CD8-positive, alpha-beta memory T cell (primary cell): Measurements from ENCODE around the gene SORCS3. TPM values are rescaled to one million over a fixed set of nuclear protein-coding genes. Genes with fewer than 3 reads are reported as not detected.

ENCODE experiments used
- CTCF ChIA-PET: fragments of 350-600 bp; sonication (Branson Sonifier 250); formaldehyde crosslinking; loops from one replicate; lab custom pipeline; 2021; ENCODE audit warnings: antibody characterized with exemption; lab: Charles Lee
- POLR2A ChIA-PET: fragments of 350-600 bp; sonication (Branson Sonifier 250); formaldehyde crosslinking; loops from one replicate; lab custom pipeline; 2021; ENCODE audit warnings: antibody characterized with exemption; lab: Charles Lee
- DNase-seq, 5 donors: peaks; one replicate each; pipeline versions ENCODE4 v3.0.0 to v3.0.0-alpha.2; 2020 to 2022; ENCODE audit warnings: mixed read lengths in 1 of 5
- H3K27ac ChIP-seq: one replicate; pipeline ENCODE4 v1.7.0; 2013; ENCODE audit warnings: low read depth, mild to moderate bottlenecking, low read length, moderate library complexity
- H3K27me3 ChIP-seq: 2 replicates; pipeline ENCODE4 v1.7.0; 2013; ENCODE audit warnings: low read length, mild to moderate bottlenecking; ENCODE audit not compliant: insufficient read depth, poor library complexity, severe bottlenecking
- H3K36me3 ChIP-seq: 2 replicates; pipeline ENCODE4 v1.7.0; 2013; ENCODE audit warnings: mild to moderate bottlenecking, low read length, moderate library complexity; ENCODE audit not compliant: insufficient read depth
- H3K4me1 ChIP-seq: 2 replicates; pipeline ENCODE4 v1.7.0; 2013; ENCODE audit warnings: mild to moderate bottlenecking, low read length, moderate library complexity; ENCODE audit not compliant: insufficient read depth
- H3K4me3 ChIP-seq: 2 replicates; pipeline ENCODE4 v1.7.0; 2013; ENCODE audit warnings: mild to moderate bottlenecking, low read length
- H3K9me3 ChIP-seq: 2 replicates; pipeline ENCODE4 v1.7.0; 2013; ENCODE audit warnings: mild to moderate bottlenecking, low read length
- H3K27ac Mint-ChIP-seq, 8 donors: one replicate each; pipeline ENCODE4 v1.8.0; 2020 to 2021; ENCODE audit warnings: mixed read lengths in 8 of 8, mild to moderate bottlenecking in 6 of 8, inconsistent platforms in 3 of 8, moderate library complexity in 3 of 8
- H3K27me3 Mint-ChIP-seq, 2 donors: one replicate each; pipeline ENCODE4 v1.8.0; 2020 to 2021; ENCODE audit warnings: mixed read lengths in 2 of 2, mild to moderate bottlenecking in 1 of 2, moderate library complexity in 1 of 2
- H3K36me3 Mint-ChIP-seq, 3 donors: one replicate each; pipeline ENCODE4 v1.8.0; 2020 to 2021; ENCODE audit warnings: mixed read lengths in 3 of 3, inconsistent platforms in 1 of 3, mild to moderate bottlenecking in 1 of 3
- H3K4me1 Mint-ChIP-seq, 3 donors: one replicate each; pipeline ENCODE4 v1.8.0; 2020 to 2021; ENCODE audit warnings: mixed read lengths in 3 of 3, inconsistent platforms in 1 of 3, mild to moderate bottlenecking in 1 of 3
- H3K4me3 Mint-ChIP-seq, 7 donors: one replicate each; pipeline ENCODE4 v1.8.0; 2020 to 2021; ENCODE audit warnings: mixed read lengths in 7 of 7, mild to moderate bottlenecking in 6 of 7, moderate library complexity in 4 of 7, inconsistent platforms in 2 of 7
- H3K9me3 Mint-ChIP-seq, 5 donors: one replicate each; pipeline ENCODE4 v1.8.0; 2020 to 2022; ENCODE audit warnings: mixed read lengths in 5 of 5, mild to moderate bottlenecking in 3 of 5, moderate library complexity in 2 of 5, inconsistent platforms in 1 of 5
- polyA plus RNA-seq: library from polyadenylated mRNA; unstranded; fragments of 300-500 nt; fragmentation: Illumina TruSeq; gene quantifications from one replicate; pipeline ENCODE4 v1.2.3, GENCODE V29; 2021
- total RNA-seq, 2 experiments: library from RNA; stranded (reverse); gene quantifications; one replicate each; pipeline ENCODE4 v1.2.3, GENCODE V29; 2021

SORCS3 gene
- total and polyA plus RNA-seq, 3 experiments from 2014 or later: not detected

DNA sequence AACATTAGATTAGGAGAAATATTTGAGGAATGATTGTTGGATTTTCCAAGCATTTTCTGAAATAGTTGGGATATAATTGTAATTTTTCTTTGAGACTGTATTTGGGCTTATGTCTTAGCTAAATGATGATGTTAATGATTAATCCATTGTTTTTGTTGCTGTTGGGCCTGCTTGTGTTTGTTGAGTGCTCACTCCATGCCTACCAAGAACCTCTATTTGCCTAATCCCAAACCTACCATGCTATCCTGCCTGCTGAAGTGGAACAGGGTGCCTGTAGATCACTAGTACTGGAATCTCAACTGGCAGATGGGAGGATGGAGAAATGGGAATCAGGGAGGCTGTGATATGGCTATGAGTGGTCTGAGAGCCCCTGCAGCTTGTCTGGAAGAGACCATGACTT is 565.5 kb downstream of the SORCS3 start:
- Mint-ChIP-seq H3K4me1 (no peaks in the 10 kb centered on the region), H3K27ac (no peak overlapping the region), H3K9me3 (peaks cover 2 to 19% (median 4%) of the 10 kb centered on the region in 5 donors), H3K27me3 (no peaks in the 10 kb centered on the region), H3K36me3 (no peaks in the 10 kb centered on the region), H3K4me3 (no peak overlapping the region)
- Histone ChIP-seq H3K36me3 (no peaks in the 10 kb centered on the region), H3K4me3 (no peak overlapping the region), H3K9me3 (no peaks in the 10 kb centered on the region), H3K4me1 (no peaks in the 10 kb centered on the region), H3K27me3 (no peaks in the 10 kb centered on the region), H3K27ac (no peak overlapping the region)
- POLR2A ChIA-PET: no interaction called here
- CTCF ChIA-PET: no interaction called here
- DNase-seq: no peak

DNA sequence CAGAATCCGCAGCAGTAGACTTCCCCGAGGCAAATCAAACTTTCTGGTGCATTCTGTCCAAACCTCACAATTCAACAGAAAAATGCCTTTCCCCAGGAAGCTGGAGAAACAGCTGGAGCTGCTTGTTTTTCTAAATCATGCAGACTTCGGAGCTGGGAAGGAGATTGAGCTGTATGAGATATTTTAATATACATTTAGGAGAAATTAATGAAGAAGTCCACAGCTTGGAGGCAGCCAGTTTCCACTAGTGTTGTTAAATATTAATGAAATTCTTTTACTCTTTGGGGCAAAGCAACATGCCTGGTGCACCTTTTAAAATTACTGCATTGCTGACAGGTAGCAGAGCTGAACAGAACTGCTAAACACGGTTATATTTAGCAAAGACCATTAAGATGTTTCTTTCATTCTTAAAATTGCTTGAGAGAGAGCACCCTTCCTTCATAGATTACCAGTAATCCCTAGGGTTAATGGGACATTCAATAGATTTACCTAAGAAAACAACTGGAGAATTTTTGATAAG is 566.4 kb downstream of the SORCS3 start:
- ChIA-PET CTCF (no interaction called here), POLR2A (no interaction called here)
- Mint-ChIP-seq H3K9me3 (peaks cover 0 to 18% (median 2%) of the 10 kb centered on the region in 5 donors), H3K4me3 (no peak overlapping the region), H3K27ac (no peak overlapping the region), H3K27me3 (no peaks in the 10 kb centered on the region), H3K36me3 (no peaks in the 10 kb centered on the region), H3K4me1 (no peaks in the 10 kb centered on the region)
- Histone ChIP-seq H3K4me3 (no peak overlapping the region), H3K27me3 (no peaks in the 10 kb centered on the region), H3K9me3 (no peaks in the 10 kb centered on the region), H3K27ac (no peak overlapping the region), H3K4me1 (no peaks in the 10 kb centered on the region), H3K36me3 (no peaks in the 10 kb centered on the region)
- DNase-seq: no peak

DNA sequence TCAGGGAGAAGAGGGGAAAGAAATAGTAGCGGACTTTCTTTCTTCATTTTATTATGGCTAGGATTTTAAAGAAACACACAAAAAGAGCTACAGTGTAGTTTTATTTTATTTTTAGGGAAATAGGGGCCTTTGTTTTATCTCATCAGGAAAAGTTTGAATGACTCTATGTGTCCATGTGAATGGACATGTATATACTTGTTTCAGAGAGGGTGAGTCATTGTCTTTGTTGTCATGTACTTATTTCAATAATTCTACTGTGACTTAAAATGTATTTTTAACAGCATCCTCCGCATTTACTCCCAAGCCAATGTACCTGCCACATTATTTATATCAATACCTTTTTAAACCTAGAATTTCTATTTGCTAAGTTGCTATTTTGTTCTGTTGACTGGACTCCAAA is 569.5 kb downstream of the SORCS3 start:
- H3K9me3 Mint-ChIP-seq: peaks cover 0 to 22% (median 4%) of the 10 kb centered on the region in 5 donors
- no peaks in the 10 kb centered on the region for H3K9me3 ChIP-seq
- H3K27me3 Mint-ChIP-seq: no peaks in the 10 kb centered on the region
- H3K27me3 ChIP-seq: no peaks in the 10 kb centered on the region
- H3K4me3 ChIP-seq: no peak overlapping the region
- H3K36me3 ChIP-seq: no peaks in the 10 kb centered on the region
- H3K27ac ChIP-seq: no peak overlapping the region
- no peaks in the 10 kb centered on the region for H3K4me1 Mint-ChIP-seq
- ChIA-PET CTCF (no interaction called here), POLR2A (no interaction called here)
- no peak overlapping the region for H3K27ac Mint-ChIP-seq
- no peaks in the 10 kb centered on the region for H3K4me1 ChIP-seq
- no peaks in the 10 kb centered on the region for H3K36me3 Mint-ChIP-seq
- no peak for DNase-seq
- no peak overlapping the region for H3K4me3 Mint-ChIP-seq

DNA sequence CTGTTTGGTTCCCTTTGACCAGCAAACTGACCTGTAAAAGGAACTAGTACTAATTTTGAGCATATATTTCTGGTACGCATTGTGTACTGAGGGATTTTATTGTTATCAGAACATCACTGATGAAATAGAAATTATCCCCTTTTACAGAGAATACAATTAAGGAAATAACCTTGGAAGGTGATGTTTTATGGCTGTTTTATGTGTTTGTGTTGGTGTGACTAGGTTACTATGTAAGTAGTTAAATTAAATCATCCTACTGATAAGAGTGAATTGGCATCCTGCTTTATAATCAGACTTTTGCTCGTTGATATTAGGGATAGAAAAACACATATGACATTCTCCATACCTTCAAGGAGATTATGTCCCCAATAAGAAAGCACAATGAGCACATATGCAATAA is 596.6 kb downstream of the SORCS3 start:
- Mint-ChIP-seq H3K4me3 (no peak overlapping the region), H3K36me3 (no peaks in the 10 kb centered on the region), H3K27me3 (peaks cover 0 to 2% of the 10 kb centered on the region in 2 donors), H3K9me3 (peaks cover 4 to 23% (median 14%) of the 10 kb centered on the region in 5 donors), H3K27ac (no peak overlapping the region), H3K4me1 (no peaks in the 10 kb centered on the region)
- Histone ChIP-seq H3K4me1 (no peaks in the 10 kb centered on the region), H3K4me3 (no peak overlapping the region), H3K36me3 (no peaks in the 10 kb centered on the region), H3K27me3 (no peaks in the 10 kb centered on the region), H3K9me3 (no peaks in the 10 kb centered on the region), H3K27ac (no peak overlapping the region)
- no peak for DNase-seq
- POLR2A ChIA-PET: no interaction called here
- CTCF ChIA-PET: no interaction called here

DNA sequence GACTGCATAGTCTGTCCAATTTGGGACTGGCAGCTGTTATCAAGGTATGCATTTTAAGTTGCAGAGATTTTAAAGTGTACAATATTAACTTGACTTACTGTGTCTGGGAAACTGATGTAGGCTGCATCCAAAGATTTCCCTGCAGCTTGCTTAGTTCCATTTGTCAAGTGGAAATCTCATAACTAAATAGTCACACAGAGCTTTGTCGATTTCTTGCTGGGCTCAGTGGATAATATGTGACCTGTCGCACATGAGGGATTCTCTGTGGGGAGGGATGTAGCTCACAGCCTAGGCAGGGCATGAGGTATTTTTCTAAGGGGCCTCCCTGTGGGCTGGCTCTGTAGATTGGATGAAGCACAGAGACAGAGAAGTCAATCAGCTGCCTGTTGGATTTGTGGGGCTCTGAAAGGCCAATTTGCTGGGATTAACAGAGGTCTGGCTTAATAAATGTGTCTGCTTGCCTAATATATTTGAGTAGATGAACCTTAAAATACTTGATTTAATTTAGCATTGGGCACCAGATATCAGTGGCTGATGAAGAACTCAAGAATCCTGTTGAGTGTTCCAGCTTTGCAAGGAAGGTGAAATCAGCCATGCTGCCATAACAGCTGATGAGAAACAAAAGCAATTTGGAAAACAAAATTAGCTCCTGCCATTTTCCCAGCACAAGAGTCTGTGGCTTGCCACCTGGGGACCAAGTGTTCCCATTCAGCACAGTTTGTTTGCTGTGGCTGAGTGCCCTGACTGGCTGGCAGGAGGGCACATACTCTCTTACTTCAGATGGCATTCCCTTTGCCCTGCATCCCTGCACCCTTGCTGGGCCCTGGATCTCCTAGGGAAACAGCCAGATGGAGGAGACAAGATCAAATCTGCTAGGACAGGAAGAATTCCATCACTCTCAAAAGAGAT is 598.5 kb downstream of the SORCS3 start:
- Mint-ChIP-seq H3K4me1 (no peaks in the 10 kb centered on the region), H3K4me3 (no peak overlapping the region), H3K27me3 (peaks cover 0 to 2% of the 10 kb centered on the region in 2 donors), H3K27ac (no peak overlapping the region), H3K9me3 (peaks cover 2 to 15% (median 6%) of the 10 kb centered on the region in 5 donors), H3K36me3 (no peaks in the 10 kb centered on the region)
- Histone ChIP-seq H3K27ac (no peak overlapping the region), H3K4me1 (no peaks in the 10 kb centered on the region), H3K27me3 (no peaks in the 10 kb centered on the region), H3K36me3 (no peaks in the 10 kb centered on the region), H3K9me3 (no peaks in the 10 kb centered on the region), H3K4me3 (no peak overlapping the region)
- ChIA-PET POLR2A (no interaction called here), CTCF (no interaction called here)
- no peak for DNase-seq

- no peaks in the 10 kb centered on the region for H3K36me3 ChIP-seq
- no peak overlapping the region for H3K4me3 ChIP-seq
- Mint-ChIP-seq H3K36me3 (no peaks in the 10 kb centered on the region), H3K27me3 (peaks cover 0 to 2% of the 10 kb centered on the region in 2 donors), H3K9me3 (peaks cover 0 to 8% (median 0%) of the 10 kb centered on the region in 5 donors), H3K4me1 (no peaks in the 10 kb centered on the region), H3K4me3 (no peak overlapping the region), H3K27ac (no peak overlapping the region)
- no peak for DNase-seq
- no peaks in the 10 kb centered on the region for H3K27me3 ChIP-seq
- ChIA-PET CTCF (no interaction called here), POLR2A (no interaction called here)
- no peaks in the 10 kb centered on the region for H3K9me3 ChIP-seq
- H3K27ac ChIP-seq: no peak overlapping the region
- no peaks in the 10 kb centered on the region for H3K4me1 ChIP-seq
Measured at GRCh38 chr10:105241254-105241653, 600.2 kb downstream of the SORCS3 start.

GRCh38 chr10:105243381-105243780 is 602.3 kb downstream of the SORCS3 start:
- H3K27me3 ChIP-seq: no peaks in the 10 kb centered on the region
- ChIA-PET CTCF (interaction anchor here (0.7 kb wide), 1 partner anchor 952 kb away, joined by 3 read pairs; no protein-coding TSS in a partner anchor), POLR2A (no interaction called here)
- no peak for DNase-seq
- no peaks in the 10 kb centered on the region for H3K4me1 ChIP-seq
- Mint-ChIP-seq H3K4me1 (no peaks in the 10 kb centered on the region), H3K27me3 (peaks cover 0 to 2% of the 10 kb centered on the region in 2 donors), H3K36me3 (no peaks in the 10 kb centered on the region), H3K9me3 (peaks cover 0 to 16% (median 6%) of the 10 kb centered on the region in 5 donors), H3K27ac (no peak overlapping the region), H3K4me3 (no peak overlapping the region)
- H3K36me3 ChIP-seq: no peaks in the 10 kb centered on the region
- H3K4me3 ChIP-seq: no peak overlapping the region
- H3K9me3 ChIP-seq: no peaks in the 10 kb centered on the region
- no peak overlapping the region for H3K27ac ChIP-seq

DNA sequence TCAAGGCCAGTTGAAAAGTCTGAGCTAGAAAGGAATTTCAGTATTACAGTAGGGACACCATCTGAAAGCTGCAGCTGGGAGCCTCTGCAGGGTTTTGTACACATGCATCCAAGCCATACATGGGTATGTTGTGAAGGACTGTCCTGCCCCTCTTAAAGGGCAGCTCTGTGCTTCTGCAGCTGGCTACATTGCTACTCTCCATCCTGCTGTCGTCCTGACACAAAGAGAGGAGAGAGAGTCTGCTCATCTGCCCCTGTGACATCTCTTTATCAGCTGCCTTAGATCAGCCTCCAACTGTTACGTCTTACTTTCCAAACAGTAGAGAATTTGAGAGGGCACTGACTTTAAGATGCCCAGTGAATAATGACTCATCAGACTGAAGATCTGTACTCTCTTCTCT is 602.7 kb downstream of the SORCS3 start:
- no peak overlapping the region for H3K4me3 Mint-ChIP-seq
- peaks cover 0 to 16% (median 6%) of the 10 kb centered on the region in 5 donors for H3K9me3 Mint-ChIP-seq
- Histone ChIP-seq H3K4me1 (no peaks in the 10 kb centered on the region), H3K27ac (no peak overlapping the region), H3K36me3 (no peaks in the 10 kb centered on the region), H3K4me3 (no peak overlapping the region), H3K9me3 (no peaks in the 10 kb centered on the region), H3K27me3 (no peaks in the 10 kb centered on the region)
- ChIA-PET CTCF (interaction anchor here (0.7 kb wide), 1 partner anchor 952 kb away, joined by 3 read pairs; no protein-coding TSS in a partner anchor), POLR2A (no interaction called here)
- no peak for DNase-seq
- no peaks in the 10 kb centered on the region for H3K4me1 Mint-ChIP-seq
- peaks cover 0 to 2% of the 10 kb centered on the region in 2 donors for H3K27me3 Mint-ChIP-seq
- no peaks in the 10 kb centered on the region for H3K36me3 Mint-ChIP-seq
- no peak overlapping the region for H3K27ac Mint-ChIP-seq
